Measurements from ENCODE around the gene TEN1.
A peak's percentile ranks its signal among the peaks of the same experiment; 100 is the strongest.

TEN1 gene

GRCh38 chr17:75976175-75976848 lies 2.7 kb upstream of the TEN1 start:
- DNase-seq (ENCODE audit: low spot score), result no peak

GRCh38 chr17:75979705-75980187 lies 706 bp downstream of the TEN1 start:
- DNase-seq (ENCODE audit: low spot score), result no peak

GRCh38 chr17:75980188-75981018 lies 1.4 kb downstream of the TEN1 start:
- no peak for DNase-seq (ENCODE audit: low spot score)

GRCh38 chr17:75981019-75981615 lies 2.1 kb downstream of the TEN1 start:
- DNase-seq (ENCODE audit: low spot score), result no peak

- no peak for DNase-seq (ENCODE audit: low spot score)
Observed at GRCh38 chr17:75983501-75984181, 4.6 kb downstream of the TEN1 start.

GRCh38 chr17:75985986-75986385 lies 6.9 kb downstream of the TEN1 start:
- DNase-seq (ENCODE audit: low spot score), result no peak

- no peak for DNase-seq (ENCODE audit: low spot score)
Observed at GRCh38 chr17:75987041-75987440, 8.0 kb downstream of the TEN1 start.

- DNase-seq (ENCODE audit: low spot score), result no peak
Observed at GRCh38 chr17:75991396-75991795, 12.4 kb downstream of the TEN1 start.

- no peak for DNase-seq (ENCODE audit: low spot score)
Observed at GRCh38 chr17:75994802-75995370, 15.8 kb downstream of the TEN1 start.

GRCh38 chr17:75995385-75995925 lies 16.4 kb downstream of the TEN1 start:
- no peak for DNase-seq (ENCODE audit: low spot score)

- DNase-seq (ENCODE audit: low spot score), result no peak
Observed at GRCh38 chr17:75996665-75997590, 17.9 kb downstream of the TEN1 start.

- DNase-seq (ENCODE audit: low spot score), result peak; percentile 71
Observed at GRCh38 chr17:75998327-75998795, 19.3 kb downstream of the TEN1 start.

- DNase-seq (ENCODE audit: low spot score), result peak; percentile 95
Observed at GRCh38 chr17:76000016-76000754, 21.1 kb downstream of the TEN1 start.

GRCh38 chr17:76000755-76001521 lies 21.9 kb downstream of the TEN1 start, which contains the start of gene CDK3:
TSS of gene CDK3 (plus strand) at chr17:76000855. CDS start at chr17:76001426, 571 bp downstream.
- no peak for DNase-seq (ENCODE audit: low spot score)

- DNase-seq (ENCODE audit: low spot score), result no peak
Observed at GRCh38 chr17:76002100-76002499, 23.1 kb downstream of the TEN1 start.

GRCh38 chr17:76003915-76004314 lies 24.9 kb downstream of the TEN1 start:
- DNase-seq (ENCODE audit: low spot score), result no peak

- DNase-seq (ENCODE audit: low spot score), result no peak
Observed at GRCh38 chr17:76004750-76005262, 25.8 kb downstream of the TEN1 start.
